Naive thymus-derived CD4-positive, alpha-beta T cell (primary cell): ENCODE measurements around the gene TBX1. TPM values are rescaled to one million over a fixed set of nuclear protein-coding genes. Genes with fewer than 3 reads are reported as not detected.

ENCODE experiments used
- ATAC-seq: fragments of 150-1000 bp; cut with Tn5 transposase; 2 replicates; pipeline ENCODE4 v1.10.0; 2021; ENCODE audit warnings: mild to moderate bottlenecking, moderate library complexity
- CTCF ChIA-PET: fragments of 350-600 bp; sonication (Branson Sonifier 250); formaldehyde crosslinking; loops from one replicate; lab custom pipeline; 2021; ENCODE audit warnings: antibody characterized with exemption; lab: Charles Lee
- POLR2A ChIA-PET: fragments of 350-600 bp; sonication (Branson Sonifier 250); formaldehyde crosslinking; loops from one replicate; lab custom pipeline; 2021; ENCODE audit warnings: antibody characterized with exemption, inconsistent platforms; lab: Charles Lee
- DNase-seq, 9 donors: peaks; one replicate each; pipeline versions ENCODE4 v3.0.0 to v3.0.0-alpha.2; 2020 to 2022; ENCODE audit warnings: mixed read lengths in 1 of 9
- H3K27ac ChIP-seq: one replicate; pipeline ENCODE4 v1.7.0; 2013; ENCODE audit warnings: mild to moderate bottlenecking, low read depth, low read length, moderate library complexity
- H3K27me3 ChIP-seq, 2 donors: one replicate each; pipeline ENCODE4 v1.7.0; 2013; ENCODE audit warnings: low read length in 2 of 2, mild to moderate bottlenecking in 2 of 2, moderate library complexity in 2 of 2; ENCODE audit not compliant: control insufficient read depth in 2 of 2, insufficient read depth in 2 of 2
- H3K36me3 ChIP-seq, 3 experiments: 1 replicate in 2 of 3; 2 replicates in 1 of 3; pipeline ENCODE4 v1.7.0; 2013; ENCODE audit warnings: low read length in 3 of 3, mild to moderate bottlenecking in 3 of 3, moderate library complexity in 1 of 3; ENCODE audit not compliant: insufficient read depth in 3 of 3, control insufficient read depth in 2 of 3
- H3K4me1 ChIP-seq, 2 donors: one replicate each; pipeline ENCODE4 v1.7.0; 2013; ENCODE audit warnings: low read length in 2 of 2, mild to moderate bottlenecking in 2 of 2, moderate library complexity in 1 of 2; ENCODE audit not compliant: control insufficient read depth in 2 of 2, insufficient read depth in 2 of 2
- H3K4me3 ChIP-seq: 2 replicates; pipeline ENCODE4 v1.7.0; 2013; ENCODE audit warnings: mild to moderate bottlenecking, low read length
- H3K9me3 ChIP-seq, 3 experiments: 1 replicate in 2 of 3; 2 replicates in 1 of 3; pipeline ENCODE4 v1.7.0; 2013; ENCODE audit warnings: low read length in 3 of 3; ENCODE audit not compliant: control insufficient read depth in 2 of 3
- H3K27ac Mint-ChIP-seq, 9 donors: one replicate each; pipeline ENCODE4 v1.8.0; 2020 to 2022; ENCODE audit warnings: mixed read lengths in 9 of 9, mild to moderate bottlenecking in 8 of 9, moderate library complexity in 5 of 9, inconsistent platforms in 2 of 9
- H3K27me3 Mint-ChIP-seq, 5 donors: one replicate each; pipeline ENCODE4 v1.8.0; 2021 to 2022; ENCODE audit warnings: mixed read lengths in 5 of 5, mild to moderate bottlenecking in 1 of 5
- H3K36me3 Mint-ChIP-seq, 5 donors: one replicate each; pipeline ENCODE4 v1.8.0; 2020 to 2022; ENCODE audit warnings: mixed read lengths in 5 of 5, mild to moderate bottlenecking in 3 of 5, inconsistent platforms in 1 of 5
- H3K4me1 Mint-ChIP-seq, 7 donors: one replicate each; pipeline ENCODE4 v1.8.0; 2020 to 2022; ENCODE audit warnings: mixed read lengths in 7 of 7, mild to moderate bottlenecking in 3 of 7, inconsistent platforms in 1 of 7
- H3K4me3 Mint-ChIP-seq, 10 donors: one replicate each; pipeline ENCODE4 v1.8.0; 2020 to 2022; ENCODE audit warnings: mild to moderate bottlenecking in 10 of 10, mixed read lengths in 10 of 10, moderate library complexity in 6 of 10, inconsistent platforms in 2 of 10
- H3K9me3 Mint-ChIP-seq, 11 donors: one replicate each; pipeline ENCODE4 v1.8.0; 2020 to 2022; ENCODE audit warnings: mixed read lengths in 11 of 11, mild to moderate bottlenecking in 4 of 11, inconsistent platforms in 1 of 11, moderate library complexity in 1 of 11
- intact Hi-C, 2 donors: fragments of 100-400 bp; cut with micrococcal nuclease; formaldehyde crosslinking; loops; one replicate each; pipeline ENCODE4 v1.15.1; 2023
- polyA plus RNA-seq, 2 donors: library from polyadenylated mRNA; unstranded; fragments of 300-500 nt; fragmentation: Illumina TruSeq; gene quantifications; one replicate each; pipeline ENCODE4 v1.2.3, GENCODE V29; 2021
- total RNA-seq, 6 experiments: library from RNA in 5 of 6; stranded (reverse) in 5 of 6; gene quantifications; 1 replicate in 5 of 6; 2 replicates in 1 of 6; pipeline ENCODE4 v1.2.3 and lab custom pipeline; 2021 to 2026

The TBX1 gene
- under 1 TPM in 1 of 5 experiments, not detected in 4; 0.22 TPM for total RNA-seq
- not detected for polyA plus RNA-seq
- not detected for total RNA-seq (lab: John Stamatoyannopoulos, UW)

DNA sequence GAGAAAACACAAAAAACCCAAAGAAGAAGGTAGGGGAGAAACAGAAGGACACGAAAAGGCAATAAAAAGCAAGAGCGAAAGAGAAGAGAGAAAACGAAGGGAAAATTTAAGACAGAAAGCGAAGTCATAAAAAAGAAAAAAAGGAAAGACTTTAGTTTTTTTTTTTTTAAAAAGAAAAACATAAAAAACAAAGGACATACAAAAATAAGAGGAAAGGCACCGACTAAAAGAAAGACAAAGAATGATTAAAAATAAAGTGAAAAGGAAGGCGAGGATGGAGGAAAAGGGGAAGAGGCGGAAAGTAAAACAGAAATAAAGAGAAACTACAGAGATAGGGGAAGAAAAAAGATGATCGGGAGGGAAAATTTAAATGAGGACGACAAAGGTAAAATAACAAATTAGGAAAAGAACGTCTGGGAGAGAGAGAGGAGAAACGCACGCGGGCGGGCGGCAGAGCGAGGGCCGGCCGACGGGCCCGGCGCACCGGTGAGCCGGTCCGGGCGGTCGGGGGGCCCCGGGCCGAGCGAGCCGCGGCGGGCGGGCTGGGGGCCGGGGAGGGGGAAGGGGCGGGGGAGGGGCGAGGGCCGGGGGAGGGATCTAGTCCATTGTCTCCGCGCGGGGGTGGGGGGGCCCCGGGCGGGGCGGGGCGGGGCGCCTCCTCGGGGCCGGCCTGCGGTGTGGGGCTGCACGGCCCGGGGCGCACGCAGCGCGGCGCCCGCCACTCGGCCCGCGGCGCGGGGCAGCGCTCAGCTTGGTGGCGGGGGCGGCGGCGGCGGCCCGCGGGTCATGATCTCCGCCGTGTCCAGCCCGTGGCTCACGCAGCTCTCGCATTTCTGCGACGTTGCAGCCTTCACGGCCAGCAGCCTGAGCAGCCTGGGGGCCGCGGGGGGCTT, at the start of gene TBX1:
TSS of gene TBX1 (plus strand) at position 721 of the 893 bp plus-strand sequence. CDS start at position 787, 66 bp downstream.
- peaks cover 47 to 76% (median 54%) of the 10 kb centered on the region in 5 donors for H3K27me3 Mint-ChIP-seq
- H3K9me3 Mint-ChIP-seq: peaks cover 0 to 3% (median 0%) of the 10 kb centered on the region in 11 donors
- H3K36me3 Mint-ChIP-seq: peaks cover 0 to 8% (median 7%) of the 10 kb centered on the region in 5 donors
- Histone ChIP-seq H3K9me3 (no peaks in the 10 kb centered on the region), H3K27ac (no peak within 1 kb of the TSS), H3K36me3 (no peaks in the 10 kb centered on the region), H3K4me1 (peaks cover 8 to 23% of the 10 kb centered on the region in 2 donors), H3K27me3 (peaks cover 0 to 11% of the 10 kb centered on the region in 2 donors), H3K4me3 (no peak within 1 kb of the TSS)
- H3K27ac Mint-ChIP-seq: peak within 1 kb of the TSS in 5 of 9 donors; percentile 28 to 64 (median 45)
- ChIA-PET CTCF (no interaction called here), POLR2A (no interaction called here)
- H3K4me1 Mint-ChIP-seq: peaks cover 19 to 49% (median 29%) of the 10 kb centered on the region in 7 donors
- DNase-seq (no peak), ATAC-seq (no peak)
- H3K4me3 Mint-ChIP-seq: peak within 1 kb of the TSS; percentile 78 to 99 (median 89)
- intact Hi-C loops: no loop called here

DNA sequence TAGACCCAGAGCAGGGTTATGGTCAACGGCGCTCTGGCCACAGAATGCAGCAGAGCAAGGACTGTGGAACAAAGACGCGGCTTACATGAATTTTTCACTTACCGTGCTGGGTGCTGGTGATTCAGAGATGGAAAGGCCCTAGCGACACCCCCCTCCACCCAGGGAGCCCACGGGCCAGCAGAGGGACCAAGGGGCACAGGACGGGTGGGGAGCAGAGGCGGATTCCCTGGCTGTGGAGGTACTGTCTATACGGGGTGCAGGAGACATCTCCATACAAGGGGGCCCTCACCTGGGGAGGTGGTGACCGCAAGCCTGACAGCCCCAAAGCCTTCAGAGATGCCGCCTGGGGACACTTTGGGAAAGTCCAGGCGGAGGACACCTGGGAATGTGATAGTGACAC, 47.3 kb upstream of the TBX1 start:
- intact Hi-C loops: loop anchor here (1.0 to 10.0 kb wide), 2 partner anchors 28 to 238 kb away; partner anchors contain the start of genes CDC45 (in 1 of the 2) and UFD1 (in 1 of the 2)
- H3K4me1 ChIP-seq: peaks cover 0 to 6% of the 10 kb centered on the region in 2 donors
- H3K27me3 ChIP-seq: no peaks in the 10 kb centered on the region
- H3K27ac ChIP-seq: no peak overlapping the region
- Mint-ChIP-seq H3K9me3 (no peaks in the 10 kb centered on the region), H3K27ac (no peak overlapping the region), H3K4me3 (peak overlapping the region; percentile 12 to 87 (median 65)), H3K36me3 (no peaks in the 10 kb centered on the region), H3K4me1 (peaks cover 0 to 5% (median 4%) of the 10 kb centered on the region in 7 donors), H3K27me3 (peaks cover 4 to 37% (median 11%) of the 10 kb centered on the region in 5 donors)
- ATAC-seq (no peak), DNase-seq (no peak)
- H3K36me3 ChIP-seq: no peaks in the 10 kb centered on the region
- POLR2A ChIA-PET: no interaction called here
- no peaks in the 10 kb centered on the region for H3K9me3 ChIP-seq
- CTCF ChIA-PET: no interaction called here
- H3K4me3 ChIP-seq: no peak overlapping the region

DNA sequence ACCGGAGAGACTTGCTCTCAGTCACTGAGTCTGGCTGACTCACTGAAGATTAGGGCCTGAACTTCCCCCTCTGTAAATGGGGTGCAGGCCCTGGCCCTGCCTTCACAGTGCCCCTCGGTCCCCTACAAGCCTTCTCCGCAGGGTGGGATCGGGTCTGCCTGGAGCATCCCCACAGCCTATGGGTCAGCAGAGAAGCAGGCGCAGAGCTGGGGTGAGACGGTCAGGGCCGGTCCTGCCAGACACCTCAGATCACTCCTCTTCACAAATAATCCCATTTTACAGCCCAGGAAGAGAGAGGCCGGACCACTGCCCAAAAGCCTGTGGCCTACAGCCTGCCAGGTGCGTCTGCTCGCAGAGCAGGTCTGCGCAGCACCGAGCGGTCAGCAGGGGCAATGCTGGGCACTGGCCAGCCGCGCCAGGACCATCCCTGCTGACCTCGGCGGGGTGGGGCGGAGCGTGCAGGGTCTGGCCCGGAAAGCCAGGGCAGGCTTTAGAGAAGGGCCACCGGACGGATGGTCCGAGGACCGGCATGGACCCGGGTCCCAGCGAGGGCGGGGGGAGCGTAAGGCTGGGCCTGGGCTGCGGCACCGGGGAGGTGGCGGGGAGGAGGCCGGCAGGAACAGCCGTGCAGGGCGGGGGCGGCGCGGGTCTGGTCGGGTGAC, 46.8 kb upstream of the TBX1 start:
- Mint-ChIP-seq H3K36me3 (no peaks in the 10 kb centered on the region), H3K27me3 (peaks cover 4 to 37% (median 11%) of the 10 kb centered on the region in 5 donors), H3K27ac (no peak overlapping the region), H3K9me3 (no peaks in the 10 kb centered on the region), H3K4me1 (peaks cover 0 to 5% (median 4%) of the 10 kb centered on the region in 7 donors), H3K4me3 (peak overlapping the region; percentile 42 to 87 (median 65))
- peaks cover 0 to 6% of the 10 kb centered on the region in 2 donors for H3K4me1 ChIP-seq
- H3K9me3 ChIP-seq: no peaks in the 10 kb centered on the region
- H3K36me3 ChIP-seq: no peaks in the 10 kb centered on the region
- H3K27me3 ChIP-seq: no peaks in the 10 kb centered on the region
- H3K4me3 ChIP-seq: no peak overlapping the region
- DNase-seq: no peak
- intact Hi-C loops: loop anchor here (1.0 to 10.0 kb wide), 2 partner anchors 28 to 239 kb away; partner anchors contain the start of genes CDC45 (in 1 of the 2) and UFD1 (in 1 of the 2)
- H3K27ac ChIP-seq: no peak overlapping the region
- ChIA-PET CTCF (no interaction called here), POLR2A (no interaction called here)
- ATAC-seq: no peak

DNA sequence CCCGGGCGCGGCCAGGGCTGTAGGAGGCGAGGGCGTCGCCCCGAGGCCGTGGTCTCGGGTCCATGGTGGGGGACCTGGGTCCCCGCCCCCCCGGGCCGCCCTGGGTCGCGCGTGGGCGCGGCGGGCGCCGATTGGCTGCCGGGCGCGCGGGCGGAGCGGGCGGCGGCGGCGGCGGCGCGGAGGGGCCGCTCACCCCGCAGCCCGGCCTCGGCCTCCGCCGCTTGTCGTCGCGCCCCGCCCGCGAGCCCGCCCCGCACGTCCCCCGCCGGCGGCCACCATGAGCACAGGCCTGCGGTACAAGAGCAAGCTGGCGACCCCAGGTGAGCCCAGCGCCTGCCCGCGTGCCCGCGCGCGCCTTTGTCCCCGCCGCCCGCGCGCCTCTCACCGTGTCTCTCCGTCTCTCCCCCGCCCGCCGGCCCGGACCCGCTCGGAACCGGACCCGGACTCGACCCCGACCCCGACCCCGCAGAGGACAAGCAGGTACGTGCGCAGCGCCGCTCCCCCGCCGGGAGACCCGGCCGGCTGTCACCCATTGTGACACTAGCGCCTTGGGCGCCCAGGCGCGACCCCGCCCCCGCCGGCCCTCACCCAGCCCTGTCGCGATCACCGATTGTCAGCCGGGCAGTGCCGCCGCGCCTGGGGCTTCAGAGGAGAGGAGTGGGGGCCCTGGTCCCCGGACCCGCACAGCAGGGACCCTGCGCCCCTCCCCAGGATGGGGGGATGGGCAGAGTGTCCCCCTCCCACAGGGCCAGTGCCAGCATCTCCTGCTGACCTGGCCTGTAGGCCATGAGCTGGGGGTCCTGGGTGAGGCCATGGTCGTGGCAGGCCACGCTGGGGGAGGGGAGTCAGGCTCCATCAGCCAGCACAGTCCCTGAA, 46.0 kb upstream of the TBX1 start, which contains the start of gene SEPTIN5:
TSS of gene SEPTIN5 (plus strand) at position 192 of the 876 bp plus-strand sequence. CDS start at position 278, 86 bp downstream.
- intact Hi-C loops: loop anchor here in 1 of 2 donors (5.0 to 10.0 kb wide), 4 partner anchors 178 to 1637 kb away; partner anchors contain the start of genes CDC45, PEX26 and UFD1
- Mint-ChIP-seq H3K27ac (no peak within 1 kb of the TSS), H3K27me3 (peaks cover 9 to 42% (median 16%) of the 10 kb centered on the region in 5 donors), H3K36me3 (no peaks in the 10 kb centered on the region), H3K4me1 (peaks cover 0 to 10% (median 8%) of the 10 kb centered on the region in 7 donors), H3K9me3 (no peaks in the 10 kb centered on the region), H3K4me3 (peak within 1 kb of the TSS; percentile 42 to 87 (median 74))
- ChIA-PET CTCF (no interaction called here), POLR2A (no interaction called here)
- DNase-seq (no peak), ATAC-seq (no peak)
- Histone ChIP-seq H3K36me3 (no peaks in the 10 kb centered on the region), H3K4me1 (peaks cover 0 to 9% of the 10 kb centered on the region in 2 donors), H3K9me3 (no peaks in the 10 kb centered on the region), H3K4me3 (peak within 1 kb of the TSS; percentile 17), H3K27me3 (no peaks in the 10 kb centered on the region), H3K27ac (no peak within 1 kb of the TSS)

DNA sequence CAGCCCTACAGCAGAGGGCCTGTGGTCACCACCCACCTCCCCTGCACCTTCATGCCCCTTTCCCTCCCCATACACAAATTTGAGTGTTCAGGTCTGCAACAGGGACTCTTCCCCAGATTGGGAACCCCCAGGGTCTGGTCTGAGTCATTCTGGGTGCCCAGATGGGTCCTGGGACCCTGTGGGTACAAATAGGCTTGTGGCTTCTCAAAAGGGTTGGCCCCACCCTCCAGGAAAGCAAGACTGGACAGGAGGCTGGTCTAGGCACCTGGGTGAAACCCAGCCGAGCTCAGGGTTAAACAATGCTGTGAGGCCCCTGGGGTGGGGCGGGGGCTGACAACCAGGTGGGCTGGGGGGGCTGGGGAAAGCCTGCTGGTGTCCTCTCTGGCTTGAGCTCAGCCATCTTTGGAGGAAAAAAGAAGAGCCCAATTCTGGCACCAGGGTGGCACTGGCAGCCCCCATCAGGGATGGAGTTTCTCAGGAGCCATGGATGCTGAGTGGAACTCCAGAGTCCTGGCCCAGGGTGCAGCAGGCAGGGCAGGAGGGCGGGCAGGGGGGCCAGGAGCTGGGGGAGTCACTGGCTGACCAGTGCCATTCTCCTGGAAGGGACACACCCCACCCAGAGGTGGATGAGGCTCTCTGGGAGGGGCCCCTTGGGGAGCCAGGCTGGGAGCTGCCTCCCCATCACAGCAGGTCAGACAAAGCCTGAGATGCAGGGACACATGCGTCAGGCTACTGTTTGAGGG, 45.2 kb upstream of the TBX1 start:
- H3K9me3 ChIP-seq: no peaks in the 10 kb centered on the region
- H3K27me3 ChIP-seq: no peaks in the 10 kb centered on the region
- no peaks in the 10 kb centered on the region for H3K36me3 ChIP-seq
- Mint-ChIP-seq H3K27me3 (peaks cover 17 to 49% (median 22%) of the 10 kb centered on the region in 5 donors), H3K36me3 (no peaks in the 10 kb centered on the region), H3K9me3 (no peaks in the 10 kb centered on the region), H3K4me3 (peak overlapping the region in 9 of 10 donors; percentile 20 to 82 (median 60)), H3K4me1 (peaks cover 0 to 10% (median 8%) of the 10 kb centered on the region in 7 donors), H3K27ac (no peak overlapping the region)
- ChIA-PET POLR2A (interaction anchor here (1.1 kb wide), 1 partner anchor 30 kb away, joined by 5 read pairs; no protein-coding TSS in a partner anchor), CTCF (no interaction called here)
- intact Hi-C loops: loop anchor here in 1 of 2 donors (5.0 to 10.0 kb wide), 4 partner anchors 177 to 1638 kb away; partner anchors contain the start of genes CDC45, PEX26 and UFD1
- H3K4me1 ChIP-seq: peaks cover 0 to 9% of the 10 kb centered on the region in 2 donors
- no peak overlapping the region for H3K4me3 ChIP-seq
- H3K27ac ChIP-seq: no peak overlapping the region
- DNase-seq (no peak), ATAC-seq (no peak)
